Fibroblast of skin of left quadriceps (primary cell): ENCODE data around the gene CACNA1C.

Source experiments
- DNase-seq, 2 experiments: peaks; one replicate each; pipeline ENCODE4 v3.0.0-alpha.2; 2013; ENCODE audit warnings: low read depth in 2 of 2

The CACNA1C gene

GRCh38 chr12:2688381-2688931 lies 635.7 kb downstream of the CACNA1C start:
- DNase-seq, result no peak

GRCh38 chr12:2689393-2689792 lies 636.6 kb downstream of the CACNA1C start:
- DNase-seq, result no peak

DNA sequence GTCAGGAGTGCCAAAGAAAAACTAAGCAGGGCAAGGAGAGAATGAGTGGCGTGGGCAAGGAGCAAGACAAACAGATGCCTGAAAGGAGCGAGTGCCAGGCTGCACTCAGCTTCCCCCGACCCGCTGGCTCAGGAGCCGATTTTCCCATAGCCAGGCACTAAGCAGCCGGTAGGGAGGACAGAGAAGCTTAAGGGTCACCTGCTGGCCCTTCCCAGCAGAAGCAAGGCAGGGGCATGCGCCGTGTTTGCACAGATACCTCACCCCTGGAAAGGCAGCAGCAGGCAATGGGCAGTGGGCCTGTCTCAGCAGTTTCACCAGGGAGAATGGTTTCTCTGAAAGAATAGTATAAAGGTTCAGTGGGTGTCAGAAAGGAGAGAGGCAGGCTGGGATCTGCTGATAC lies 637.1 kb downstream of the CACNA1C start:
- DNase-seq, result no peak

GRCh38 chr12:2690348-2691005 lies 637.7 kb downstream of the CACNA1C start:
- no peak for DNase-seq

GRCh38 chr12:2691006-2691344 lies 638.2 kb downstream of the CACNA1C start:
- no peak for DNase-seq

DNA sequence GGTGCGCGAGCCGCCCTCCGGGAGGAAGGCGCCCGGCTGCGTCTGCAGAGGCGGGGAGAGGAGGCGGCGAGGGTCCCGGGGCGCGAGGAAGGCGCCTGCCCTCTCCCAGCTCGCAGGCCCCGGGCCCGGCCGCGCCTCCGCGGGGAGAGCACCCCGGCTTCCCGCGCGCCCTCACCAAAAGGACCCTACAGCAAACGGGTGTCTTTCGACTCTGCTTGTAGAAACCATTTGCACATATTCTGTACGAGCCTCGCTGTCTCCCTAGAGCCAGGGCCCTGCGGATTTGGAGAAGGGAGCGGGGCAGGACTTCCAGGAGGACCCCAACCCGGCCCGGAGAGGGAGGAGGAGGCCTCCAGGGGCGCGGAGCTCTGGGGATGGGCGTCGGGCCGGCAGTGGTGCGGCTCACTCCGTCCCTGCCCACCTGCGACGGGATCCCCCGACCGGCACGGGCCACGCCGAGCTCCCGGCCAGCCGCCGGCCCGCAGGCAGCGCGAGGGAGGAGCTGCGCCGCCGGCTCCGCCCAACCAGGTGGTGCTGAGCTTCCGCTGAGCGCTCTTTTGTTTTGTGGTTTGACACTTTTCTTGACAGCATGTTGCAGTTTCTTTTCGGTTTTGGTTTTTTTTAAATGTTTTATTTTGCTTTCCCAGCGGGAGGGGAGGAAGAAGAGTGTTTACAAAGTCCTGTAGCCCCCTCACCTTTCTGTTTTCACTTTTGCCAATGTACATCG lies 638.7 kb downstream of the CACNA1C start:
- no peak for DNase-seq

DNA sequence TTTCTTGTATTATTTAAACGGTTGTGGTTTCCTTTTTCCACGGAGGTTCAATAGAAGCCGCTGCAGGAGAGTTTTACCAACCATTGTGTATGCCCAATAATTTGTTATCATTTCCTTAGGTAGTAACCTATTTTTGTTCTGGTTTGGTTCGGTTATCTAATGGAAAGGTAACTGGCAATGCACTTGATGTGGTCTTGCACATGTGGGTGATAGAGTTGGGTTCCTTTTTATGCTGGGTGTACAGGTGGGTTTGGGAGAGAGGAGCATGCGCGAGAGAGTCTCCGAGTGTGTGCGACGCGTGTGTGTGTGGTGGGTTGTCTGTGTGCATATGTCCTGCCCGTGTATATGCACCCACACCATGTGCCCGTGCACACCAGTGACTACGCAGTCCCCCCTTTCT lies 639.3 kb downstream of the CACNA1C start:
- DNase-seq, result no peak

- no peak for DNase-seq
Measured at GRCh38 chr12:2693244-2693860, 640.6 kb downstream of the CACNA1C start.

- no peak for DNase-seq
Measured at GRCh38 chr12:2693980-2694610, 641.3 kb downstream of the CACNA1C start.

- no peak for DNase-seq
Measured at GRCh38 chr12:2696136-2696535, 643.3 kb downstream of the CACNA1C start.

DNA sequence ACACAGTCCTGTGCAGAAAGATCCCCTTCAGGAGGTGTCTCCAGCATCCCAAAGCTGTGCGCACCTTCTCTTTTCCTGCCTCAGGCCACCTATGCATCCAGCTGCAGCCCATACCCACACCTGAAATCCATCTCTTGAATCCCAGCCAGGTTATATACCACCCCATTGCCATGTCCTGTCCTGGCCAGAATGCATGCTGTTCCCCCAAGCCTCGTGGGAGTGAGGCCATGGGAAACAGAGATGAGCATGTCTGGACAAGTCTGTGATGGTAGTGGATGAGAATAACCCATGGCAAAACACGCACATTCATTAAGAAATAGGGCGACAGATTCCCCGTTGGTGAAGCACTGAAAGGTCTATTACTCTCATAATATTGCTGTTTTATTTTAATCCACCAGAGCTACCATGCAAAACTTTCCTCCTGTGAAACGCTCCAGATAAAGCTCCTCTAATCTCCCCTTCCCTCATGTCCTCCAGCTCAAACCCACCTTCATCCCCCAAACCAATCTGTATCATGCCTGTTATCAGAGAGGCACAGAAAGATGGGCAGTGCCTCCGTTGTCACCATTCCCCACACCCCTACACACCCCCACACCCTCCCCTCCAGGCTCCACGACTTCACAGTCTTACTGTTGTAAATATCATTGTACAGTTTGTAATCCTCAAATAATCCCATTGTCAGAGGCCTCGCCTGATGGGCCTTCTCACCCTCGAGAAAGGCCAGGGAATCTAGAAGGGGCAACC lies 644.4 kb downstream of the CACNA1C start:
- no peak for DNase-seq

DNA sequence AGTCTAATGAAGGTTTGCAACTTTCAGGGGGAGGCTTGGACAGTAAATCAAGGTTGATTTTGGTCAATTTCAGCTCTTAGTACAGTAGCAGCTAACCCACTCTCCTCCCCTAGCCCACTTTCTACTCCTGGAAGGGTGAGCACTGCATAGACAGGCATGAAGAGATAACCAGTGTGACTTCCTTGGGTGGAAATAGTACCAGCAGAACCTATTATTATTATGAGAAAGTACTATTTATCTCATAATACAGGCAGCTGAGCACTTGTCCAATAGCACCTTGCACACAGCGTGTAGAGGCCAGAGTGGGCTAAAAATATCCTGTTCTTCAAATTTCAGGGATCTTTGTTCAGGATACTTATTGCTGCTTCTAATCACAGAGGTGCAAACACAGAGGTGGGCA lies 645.8 kb downstream of the CACNA1C start:
- no peak for DNase-seq

GRCh38 chr12:2710701-2711100 lies 657.9 kb downstream of the CACNA1C start:
- no peak for DNase-seq

DNA sequence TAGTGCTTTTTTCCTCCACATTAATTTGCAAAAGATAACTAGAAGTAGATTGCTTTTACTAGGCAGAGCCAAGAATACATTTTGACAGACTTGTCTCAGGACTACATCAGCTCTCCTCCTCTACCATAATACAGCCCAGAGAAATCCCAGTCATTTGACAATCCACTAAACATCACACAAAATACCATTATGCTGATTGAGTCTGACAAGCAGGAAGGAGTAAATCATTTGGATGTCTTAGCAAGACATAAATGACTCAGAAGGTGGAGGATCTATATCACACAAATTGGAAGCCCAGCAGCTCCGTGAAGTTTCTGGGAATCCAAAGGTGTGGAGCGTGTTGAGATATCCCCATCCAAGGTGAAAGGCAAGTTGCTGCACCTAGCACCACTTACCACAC lies 666.6 kb downstream of the CACNA1C start:
- DNase-seq, result no peak

DNA sequence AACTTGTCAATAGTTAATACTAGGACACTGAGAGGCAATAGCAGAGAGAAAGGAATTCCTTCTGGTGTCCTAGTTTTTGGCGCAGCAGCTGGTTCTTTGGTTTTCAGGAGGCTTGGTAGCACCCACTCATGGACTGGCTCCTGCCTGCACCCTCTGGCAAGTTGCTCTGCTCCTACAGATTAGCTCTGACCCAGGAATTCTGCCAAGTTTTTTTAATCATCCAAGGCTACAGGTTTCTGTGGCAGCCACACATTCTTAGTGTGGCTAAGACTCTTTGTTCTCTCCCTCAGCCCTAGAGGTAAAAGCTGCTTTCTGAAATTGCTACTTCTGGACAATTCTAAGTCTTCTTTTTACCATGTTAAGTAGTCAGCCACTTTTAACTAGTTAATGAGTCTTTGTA lies 670.0 kb downstream of the CACNA1C start:
- DNase-seq, result no peak

DNA sequence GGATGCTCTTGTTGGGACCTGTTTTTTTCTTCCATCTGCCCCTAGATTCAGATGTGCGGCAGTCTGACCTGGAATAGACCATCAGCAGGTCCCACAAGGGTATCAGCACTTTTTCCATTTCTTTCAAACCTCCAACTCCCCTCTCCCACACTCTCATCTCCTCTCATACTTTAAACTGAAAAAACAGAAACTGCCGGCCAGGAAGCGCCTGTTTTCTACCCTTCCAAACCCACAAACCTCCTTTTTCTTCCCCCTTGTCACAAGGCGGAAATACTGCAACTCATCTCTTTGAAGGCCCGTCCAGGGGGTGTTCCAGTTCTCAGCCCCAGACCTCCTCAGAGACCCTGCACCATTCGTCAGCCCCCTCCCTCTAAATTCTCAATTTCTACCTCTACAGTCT lies 679.5 kb downstream of the CACNA1C start:
- DNase-seq, result no peak

GRCh38 chr12:2733493-2734355 lies 680.9 kb downstream of the CACNA1C start:
- no peak for DNase-seq

- DNase-seq, result no peak
Measured at GRCh38 chr12:2735432-2735831, 682.6 kb downstream of the CACNA1C start.

DNA sequence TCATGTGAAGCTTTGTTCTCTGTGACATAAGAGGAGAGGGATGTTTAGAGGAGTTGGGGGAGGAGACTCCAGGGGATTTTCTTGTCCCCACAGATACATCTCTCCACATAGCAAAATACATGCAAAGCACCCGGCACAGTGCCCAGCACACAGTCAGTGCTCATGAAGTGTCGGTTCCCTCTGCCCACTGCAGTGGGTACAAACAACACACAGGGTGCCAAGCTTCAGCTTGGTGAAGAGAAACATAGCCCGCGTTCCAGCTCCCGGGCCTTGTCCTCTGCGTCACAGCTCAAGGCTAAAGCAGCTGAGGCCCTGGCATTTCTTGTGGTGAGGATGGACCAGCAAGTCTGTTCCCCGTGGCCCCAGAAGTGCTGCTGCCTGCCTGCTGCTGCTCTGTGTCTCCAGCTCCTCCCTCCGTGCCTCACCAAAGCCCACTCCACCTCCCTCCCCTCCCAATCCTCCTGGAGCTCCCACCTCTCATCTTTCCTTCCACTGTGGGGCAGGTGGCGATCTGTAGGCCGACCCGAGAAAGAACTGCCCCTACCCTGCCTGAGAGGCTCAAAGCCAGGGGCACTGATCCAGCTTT lies 685.0 kb downstream of the CACNA1C start:
- DNase-seq, result no peak

DNA sequence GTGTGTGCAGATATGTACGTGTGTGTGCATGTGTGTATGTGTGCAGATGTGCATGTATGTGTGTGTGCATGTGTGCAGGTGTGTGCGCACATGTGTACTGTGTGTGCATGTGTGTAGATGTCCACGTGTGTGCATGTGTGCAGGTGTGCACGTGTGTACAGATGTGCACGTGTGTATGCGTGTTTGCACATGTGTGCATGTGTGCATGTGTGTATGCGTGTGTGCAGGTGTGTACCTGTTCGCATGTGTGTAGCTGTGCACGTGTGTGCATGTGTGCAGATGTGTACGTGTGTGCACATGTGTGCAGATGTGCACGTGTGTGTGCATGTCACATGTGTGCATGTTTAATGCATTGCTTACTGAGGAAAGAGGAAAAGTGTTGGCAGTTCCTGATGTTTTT lies 686.3 kb downstream of the CACNA1C start:
- DNase-seq, result no peak
